HCT116 (cell line): Measurements from ENCODE around the gene KLHL17. TPM values are rescaled to one million over a fixed set of nuclear protein-coding genes. Genes with fewer than 3 reads are reported as not detected.
A peak's percentile ranks its signal among the peaks of the same experiment; 100 is the strongest.

Source experiments
- ATAC-seq: fragments of 200-7000 bp; cut with Tn5 transposase; 2 replicates; pipeline ENCODE4 v1.9.1; 2020; ENCODE audit warnings: mild to moderate bottlenecking, moderate library complexity
- BruUV-seq: library from RNA; stranded (reverse); fragments of 400-500 nt; replicated peaks from 2 replicates; lab custom pipeline; 2021; lab: Mats Ljungman, UMichigan
- CTCF ChIA-PET: fragments of 300-600 bp; sonication (Branson Sonifier 250); formaldehyde crosslinking; loops from one replicate; lab custom pipeline; 2021; ENCODE audit warnings: antibody characterized with exemption; lab: Charles Lee
- POLR2A ChIA-PET: fragments of 300-600, 350-600 bp; sonication (Branson Sonifier 250); formaldehyde crosslinking; loops from one replicate; lab custom pipeline; 2021; ENCODE audit warnings: antibody characterized with exemption; lab: Charles Lee
- RAD21 ChIA-PET, 2 experiments: fragments of 300-600 bp; sonication (Branson Sonifier 250); formaldehyde crosslinking; loops; one replicate each; lab custom pipeline; 2023; ENCODE audit warnings: low total read pairs in 2 of 2; ENCODE audit not compliant: uncharacterized antibody in 2 of 2, unreplicated experiment in 2 of 2, low non-redundant PET in 1 of 2; lab: Charles Lee
- DNase-seq: peaks from one replicate; pipeline ENCODE4 v3.0.0-alpha.2; 2010; ENCODE audit warnings: low read depth, low spot score
- H2AFZ ChIP-seq: fragments of 200-600 bp; shearing (Covaris generic), sonication (generic); 2 replicates; pipeline ENCODE4 v1.6.1; 2017; ENCODE audit warnings: low read depth, mixed run types, mixed read lengths, antibody characterized with exemption, low read length; ENCODE audit not compliant: poor library complexity, severe bottlenecking
- H3K27ac ChIP-seq: 2 replicates; pipeline ENCODE4 v1.5.1; 2012; ENCODE audit warnings: low read depth, low read length
- H3K27me3 ChIP-seq: fragments of 200-600 bp; sonication (generic); 2 replicates; pipeline ENCODE4 v1.6.1; 2016; ENCODE audit warnings: mixed run types, low read length, mixed read lengths; ENCODE audit not compliant: insufficient read depth
- H3K36me3 ChIP-seq, 2 experiments: fragments of 200-500 bp in 1 of 2; fragments of 200-600 bp in 1 of 2; sonication (Bioruptor generic) in 1 of 2; sonication (generic) in 1 of 2; 2 replicates each; pipeline versions ENCODE4 v1.5.1 to v1.6.1; 2014 to 2016; ENCODE audit warnings: low read length in 2 of 2, inconsistent platforms in 1 of 2, mixed read lengths in 1 of 2, mixed run types in 1 of 2; ENCODE audit not compliant: insufficient read depth in 2 of 2, control insufficient read depth in 1 of 2
- H3K4me1 ChIP-seq, 2 experiments: fragments of 200-600 bp in 1 of 2; sonication (generic) in 1 of 2; 2 replicates each; pipeline versions ENCODE4 v1.5.1 to v1.6.1; 2012 to 2017; ENCODE audit warnings: low read length in 2 of 2, inconsistent platforms in 1 of 2, mild to moderate bottlenecking in 1 of 2, mixed read lengths in 1 of 2, mixed run types in 1 of 2, moderate library complexity in 1 of 2; ENCODE audit not compliant: insufficient read depth in 2 of 2, control insufficient read depth in 1 of 2
- H3K4me2 ChIP-seq: fragments of 200-600 bp; sonication (generic); 2 replicates; pipeline ENCODE4 v1.6.1; 2017; ENCODE audit warnings: mixed run types, low read length, mixed read lengths
- H3K4me3 ChIP-seq, 2 experiments: fragments of 200-600 bp in 1 of 2; sonication (generic) in 1 of 2; replicated peaks in 1 of 2; 2 replicates each; pipeline ENCODE4 v1.5.1; 2011 to 2016; ENCODE audit warnings: low read length in 2 of 2, control low read depth in 1 of 2, low read depth in 1 of 2, mild to moderate bottlenecking in 1 of 2, mixed read lengths in 1 of 2, mixed run types in 1 of 2
- H3K79me2 ChIP-seq: fragments of 200-600 bp; sonication (generic); 2 replicates; pipeline ENCODE4 v1.6.1; 2017; ENCODE audit warnings: mild to moderate bottlenecking, mixed run types, low read length, moderate library complexity, mixed read lengths; ENCODE audit not compliant: insufficient read depth
- H3K9ac ChIP-seq: fragments of 200-600 bp; sonication (generic); 2 replicates; pipeline ENCODE4 v1.6.1; 2016; ENCODE audit warnings: low read length, mixed read lengths
- H3K9me2 ChIP-seq: fragments of 200-600 bp; sonication (generic), shearing (Covaris generic); 2 replicates; pipeline ENCODE4 v1.6.1; 2017; ENCODE audit warnings: mixed run types, mild to moderate bottlenecking, moderate library complexity; ENCODE audit not compliant: insufficient read depth
- H3K9me3 ChIP-seq, 2 experiments: fragments of 200-500 bp in 1 of 2; fragments of 200-600 bp in 1 of 2; sonication (Bioruptor generic) in 1 of 2; sonication (generic) in 1 of 2; 2 replicates each; pipeline ENCODE4 v1.6.1; 2014 to 2017; ENCODE audit warnings: low read length in 2 of 2, mixed read lengths in 2 of 2, inconsistent platforms in 1 of 2, low read depth in 1 of 2, mild to moderate bottlenecking in 1 of 2, mixed run types in 1 of 2, moderate library complexity in 1 of 2; ENCODE audit not compliant: control insufficient read depth in 1 of 2, insufficient read depth in 1 of 2
- H4K20me1 ChIP-seq: fragments of 200-600 bp; sonication (generic), shearing (Covaris generic); 2 replicates; pipeline ENCODE4 v1.6.1; 2017; ENCODE audit warnings: mixed run types, mild to moderate bottlenecking, moderate library complexity; ENCODE audit not compliant: insufficient read depth
- CEBPB ChIP-seq: IDR thresholded peaks from 2 replicates; pipeline ENCODE4 v1.6.1; 2012; ENCODE audit warnings: low read depth
- EGR1 ChIP-seq: IDR thresholded peaks from 2 replicates; pipeline ENCODE4 v1.6.1; 2012; ENCODE audit warnings: low read depth
- ELF1 ChIP-seq: IDR thresholded peaks from 2 replicates; pipeline ENCODE4 v1.6.1; 2012; ENCODE audit warnings: low read depth, borderline replicate concordance
- EZH2 ChIP-seq: fragments of 200-600 bp; sonication (generic); IDR thresholded peaks from 2 replicates; pipeline ENCODE4 v1.6.1; 2017; ENCODE audit warnings: antibody characterized with exemption, mixed run types
- EZH2phosphoT487 ChIP-seq: fragments of 200-600 bp; IDR thresholded peaks from 2 replicates; pipeline ENCODE4 v1.6.1; 2018; ENCODE audit warnings: antibody characterized with exemption, borderline replicate concordance
- FOSL1 ChIP-seq: IDR thresholded peaks from 2 replicates; pipeline ENCODE4 v1.6.1; 2012; ENCODE audit warnings: low read depth
- JUND ChIP-seq: IDR thresholded peaks from 2 replicates; pipeline ENCODE4 v1.6.1; 2012
- POLR2A ChIP-seq: IDR thresholded peaks from 2 replicates; pipeline ENCODE4 v1.7.0; 2011; ENCODE audit warnings: borderline replicate concordance; ENCODE audit not compliant: insufficient read depth, insufficient read length; ENCODE audit errors: extremely low read depth
- RAD21 ChIP-seq: IDR thresholded peaks from 2 replicates; pipeline ENCODE4 v1.6.1; 2012; ENCODE audit warnings: low read depth, mild to moderate bottlenecking
- SIN3A ChIP-seq: IDR thresholded peaks from 2 replicates; pipeline ENCODE4 v1.6.1; 2012; ENCODE audit warnings: low read depth
- SP1 ChIP-seq: IDR thresholded peaks from 2 replicates; pipeline ENCODE4 v1.6.1; 2012; ENCODE audit warnings: low read depth
- SRF ChIP-seq: IDR thresholded peaks from 2 replicates; pipeline ENCODE4 v1.6.1; 2012; ENCODE audit warnings: low read depth
- TCF7L2 ChIP-seq: IDR thresholded peaks from 2 replicates; pipeline ENCODE4 v1.7.0; 2011; ENCODE audit warnings: borderline replicate concordance, inconsistent platforms; ENCODE audit not compliant: insufficient read depth, insufficient read length; ENCODE audit errors: extremely low read depth
- ZNF274 ChIP-seq: fragments of 200-500 bp; sonication (Bioruptor generic); IDR thresholded peaks from 2 replicates; pipeline ENCODE4 v1.6.1; 2014; ENCODE audit warnings: mild to moderate bottlenecking, low read depth, low read length, inconsistent platforms
- intact Hi-C: fragments of 100-400 bp; cut with micrococcal nuclease; formaldehyde crosslinking; loops from 2 replicates; pipeline ENCODE4 v1.10.0; 2022
- total RNA-seq: library from RNA; stranded (reverse); gene quantifications from one replicate; pipeline ENCODE4 v1.2.1, GENCODE V29; 2021; ENCODE audit not compliant: unreplicated experiment
- TF ChIP-seq, protein P1 (sequence below), 3 experiments: fragments of 200-600 bp in 1 of 3; sonication (generic) in 1 of 3; IDR thresholded peaks in 2 of 3; conservative IDR thresholded peaks in 1 of 3; 2 replicates each; pipeline ENCODE4 v1.5.1; 2012 to 2017; ENCODE audit warnings: low read depth in 2 of 3, low read length in 2 of 3, antibody characterized with exemption in 1 of 3, borderline replicate concordance in 1 of 3, control low read depth in 1 of 3, mild to moderate bottlenecking in 1 of 3, mixed read lengths in 1 of 3, mixed run types in 1 of 3, moderate library complexity in 1 of 3; ENCODE audit not compliant: insufficient read depth in 1 of 3

KLHL17 gene
- total RNA-seq, 1 experiment from 2014 or later, result 100.0 TPM

DNA sequence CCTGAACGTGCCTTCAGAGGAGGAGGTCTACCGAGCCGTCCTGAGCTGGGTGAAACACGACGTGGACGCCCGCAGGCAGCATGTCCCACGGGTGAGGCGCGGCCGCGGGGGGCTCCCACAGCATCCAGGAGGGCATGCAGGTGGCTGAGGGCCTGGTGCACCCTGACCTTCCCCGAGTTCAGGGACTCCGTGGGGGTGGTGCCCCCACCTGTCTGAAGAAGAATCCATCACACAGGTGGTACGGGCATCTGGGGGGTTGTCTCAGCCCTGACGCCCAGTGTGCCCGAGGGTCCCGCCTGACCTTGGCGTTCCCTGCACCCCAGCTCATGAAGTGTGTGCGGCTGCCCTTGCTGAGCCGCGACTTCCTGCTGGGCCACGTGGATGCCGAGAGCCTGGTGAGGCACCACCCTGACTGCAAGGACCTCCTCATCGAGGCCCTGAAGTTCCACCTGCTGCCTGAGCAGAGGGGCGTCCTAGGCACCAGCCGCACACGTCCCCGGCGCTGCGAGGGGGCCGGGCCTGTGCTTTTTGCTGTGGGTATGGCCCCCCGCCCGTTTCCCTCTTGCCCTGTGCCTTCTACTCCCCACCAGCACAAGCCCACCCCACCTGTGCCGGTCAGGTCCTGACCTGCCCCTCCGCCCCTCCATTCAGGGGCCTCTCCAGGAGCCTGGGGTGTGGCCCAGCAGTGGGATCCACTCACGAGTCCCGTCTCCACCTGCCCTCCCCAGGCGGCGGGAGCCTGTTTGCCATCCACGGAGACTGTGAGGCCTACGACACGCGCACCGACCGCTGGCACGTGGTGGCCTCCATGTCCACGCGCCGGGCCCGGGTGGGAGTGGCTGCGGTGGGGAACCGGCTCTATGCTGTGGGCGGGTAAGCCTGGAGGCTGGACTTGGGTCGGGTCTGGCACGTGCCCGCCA, 2.3 kb downstream of the KLHL17 start:
- peaks cover 20 to 38% of the 10 kb centered on the region in 2 experiments for H3K4me1 ChIP-seq
- H3K79me2 ChIP-seq, result peaks cover 40% of the 10 kb centered on the region
- peaks cover 11 to 19% of the 10 kb centered on the region in 2 experiments; a peak in 3 of 4 replicates for H3K36me3 ChIP-seq
- DNase-seq (no peak), ATAC-seq (no peak)
- ChIA-PET CTCF (no interaction called here), RAD21 (no interaction called here), POLR2A (no interaction called here)
- no peaks in the 10 kb centered on the region for H3K27me3 ChIP-seq
- H3K9me2 ChIP-seq, result no peaks in the 10 kb centered on the region
- BruUV-seq, result TSS peak; percentile 36
- H4K20me1 ChIP-seq, result no peaks in the 10 kb centered on the region
- H3K9me3 ChIP-seq, result no peaks in the 10 kb centered on the region
- TF ChIP-seq FOSL1, result no peak
- H3K4me3 ChIP-seq, result no peak overlapping the region
- H2AFZ ChIP-seq, result no peak overlapping the region
- H3K4me2 ChIP-seq, result 0 out of 2 replicates have a peak overlapping the region, but pooled peaks have one; percentile 85
- H3K27ac ChIP-seq, result peak overlapping the region; percentile 18; the same call in 1 of the 2 replicates
- intact Hi-C loops, result loop anchor here (5.0 kb wide), 1 partner anchor 60 kb away; no protein-coding TSS in a partner anchor
- H3K9ac ChIP-seq, result no peak overlapping the region

DNA sequence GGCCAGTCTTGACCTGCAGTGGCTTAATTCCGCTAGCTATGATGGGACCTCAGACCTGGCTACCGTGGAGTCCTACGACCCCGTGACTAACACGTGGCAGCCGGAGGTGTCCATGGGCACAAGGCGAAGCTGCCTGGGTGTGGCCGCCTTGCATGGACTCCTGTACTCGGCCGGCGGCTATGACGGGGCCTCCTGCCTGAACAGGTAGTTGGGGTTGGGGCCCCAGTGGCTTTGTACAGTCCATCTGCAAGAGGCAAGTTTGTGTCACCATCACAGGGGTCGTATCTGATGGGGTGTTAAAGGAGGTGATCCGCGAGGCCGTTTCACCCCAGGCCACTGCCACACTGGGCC, 2.9 kb downstream of the KLHL17 start:
- H3K27me3 ChIP-seq, result no peaks in the 10 kb centered on the region
- H3K4me3 ChIP-seq, result no peak overlapping the region
- peak overlapping the region; percentile 18; the same call in 1 of the 2 replicates for H3K27ac ChIP-seq
- peaks cover 11 to 19% of the 10 kb centered on the region in 2 experiments; a peak in 3 of 4 replicates for H3K36me3 ChIP-seq
- no TSS peak for BruUV-seq
- no peak for DNase-seq
- peaks cover 34% of the 10 kb centered on the region for H3K79me2 ChIP-seq
- ChIA-PET RAD21 (no interaction called here), POLR2A (no interaction called here), CTCF (no interaction called here)
- H3K4me2 ChIP-seq, result no peak overlapping the region
- no peak overlapping the region for H2AFZ ChIP-seq
- H3K9me2 ChIP-seq, result no peaks in the 10 kb centered on the region
- no peak overlapping the region for H3K9ac ChIP-seq
- H3K9me3 ChIP-seq, result no peaks in the 10 kb centered on the region
- ATAC-seq, result no peak
- intact Hi-C loops, result loop anchor here (5.0 kb wide), 1 partner anchor 61 kb away; no protein-coding TSS in a partner anchor
- peaks cover 21 to 40% of the 10 kb centered on the region in 2 experiments for H3K4me1 ChIP-seq
- no peaks in the 10 kb centered on the region for H4K20me1 ChIP-seq
- TF ChIP-seq, protein P1, sequence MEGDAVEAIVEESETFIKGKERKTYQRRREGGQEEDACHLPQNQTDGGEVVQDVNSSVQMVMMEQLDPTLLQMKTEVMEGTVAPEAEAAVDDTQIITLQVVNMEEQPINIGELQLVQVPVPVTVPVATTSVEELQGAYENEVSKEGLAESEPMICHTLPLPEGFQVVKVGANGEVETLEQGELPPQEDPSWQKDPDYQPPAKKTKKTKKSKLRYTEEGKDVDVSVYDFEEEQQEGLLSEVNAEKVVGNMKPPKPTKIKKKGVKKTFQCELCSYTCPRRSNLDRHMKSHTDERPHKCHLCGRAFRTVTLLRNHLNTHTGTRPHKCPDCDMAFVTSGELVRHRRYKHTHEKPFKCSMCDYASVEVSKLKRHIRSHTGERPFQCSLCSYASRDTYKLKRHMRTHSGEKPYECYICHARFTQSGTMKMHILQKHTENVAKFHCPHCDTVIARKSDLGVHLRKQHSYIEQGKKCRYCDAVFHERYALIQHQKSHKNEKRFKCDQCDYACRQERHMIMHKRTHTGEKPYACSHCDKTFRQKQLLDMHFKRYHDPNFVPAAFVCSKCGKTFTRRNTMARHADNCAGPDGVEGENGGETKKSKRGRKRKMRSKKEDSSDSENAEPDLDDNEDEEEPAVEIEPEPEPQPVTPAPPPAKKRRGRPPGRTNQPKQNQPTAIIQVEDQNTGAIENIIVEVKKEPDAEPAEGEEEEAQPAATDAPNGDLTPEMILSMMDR (IDR thresholded peaks at IDR 0.05 in 2 of 3, conservative IDR thresholded peaks at IDR 0.05 in 1 of 3; ENCODE audit: borderline replicate concordance in 1 of 3, insufficient read depth in 1 of 3, low read depth in 2 of 3, low read length in 2 of 3), result no peak
- TF ChIP-seq CEBPB, result no peak
- TF ChIP-seq ELF1, result no peak
- TF ChIP-seq JUND, result no peak
- TF ChIP-seq FOSL1, result no peak
- TF ChIP-seq ZNF274, result no peak
- TF ChIP-seq SP1, result no peak
- TF ChIP-seq RAD21, result no peak
- no peak for TF ChIP-seq EZH2
- no peak for TF ChIP-seq SIN3A
- TF ChIP-seq SRF, result no peak
- TF ChIP-seq POLR2A, result no peak
- no peak for TF ChIP-seq EZH2phosphoT487
- no peak for TF ChIP-seq EGR1
- TF ChIP-seq TCF7L2, result no peak
